Measurements from ENCODE around the gene BRPF1.

- TF ChIP-seq CTCF (IDR thresholded peaks at IDR 0.05; ENCODE audit: poor library complexity, severe bottlenecking) (no peak), REST (IDR thresholded peaks at IDR 0.05; ENCODE audit: borderline replicate concordance) (no peak), EZH2 (IDR thresholded peaks at IDR 0.05; ENCODE audit: borderline replicate concordance, insufficient read depth, low read length, poor library complexity, severe bottlenecking) (no peak)
These were observed 10.4 kb upstream of the BRPF1 start for GRCh38 chr3:9721015-9721699.
